Fibroblast of skin of back (primary cell): Measurements from ENCODE around the gene CYP8B1.
A peak's percentile ranks its signal among the peaks of the same experiment; 100 is the strongest.

Experiments
- DNase-seq: peaks from one replicate; pipeline ENCODE4 v3.0.0-alpha.2; 2013

CYP8B1 gene

GRCh38 chr3:42851228-42851834, 24.3 kb downstream of the CYP8B1 start:
- no peak for DNase-seq

GRCh38 chr3:42850263-42850662, 25.4 kb downstream of the CYP8B1 start:
- DNase-seq, result no peak

- DNase-seq, result no peak
Measured at GRCh38 chr3:42849017-42849416, 26.7 kb downstream of the CYP8B1 start.

- no peak for DNase-seq
Measured at GRCh38 chr3:42847731-42848130, 27.9 kb downstream of the CYP8B1 start.

- no peak for DNase-seq
Measured at GRCh38 chr3:42846685-42847522, 28.8 kb downstream of the CYP8B1 start.

- no peak for DNase-seq
Measured at GRCh38 chr3:42844815-42845214, 30.9 kb downstream of the CYP8B1 start.

DNA sequence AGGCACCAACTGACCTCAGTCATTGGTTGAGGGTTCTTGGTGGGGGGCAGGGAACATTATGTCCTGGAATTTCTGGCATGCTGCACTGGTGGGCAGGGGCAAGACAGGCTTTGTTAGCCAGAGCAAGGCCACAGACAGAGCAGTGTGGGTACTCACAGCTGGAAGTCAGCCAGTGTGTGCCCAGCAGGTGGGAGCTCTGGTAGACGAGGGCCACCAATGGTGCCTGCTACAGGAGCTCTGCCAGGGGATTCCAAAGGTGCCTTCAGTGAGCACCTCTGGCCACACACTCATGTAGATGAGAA, 31.3 kb downstream of the CYP8B1 start:
- DNase-seq, result no peak

- no peak for DNase-seq
Measured at GRCh38 chr3:42843713-42844411, 31.8 kb downstream of the CYP8B1 start.

DNA sequence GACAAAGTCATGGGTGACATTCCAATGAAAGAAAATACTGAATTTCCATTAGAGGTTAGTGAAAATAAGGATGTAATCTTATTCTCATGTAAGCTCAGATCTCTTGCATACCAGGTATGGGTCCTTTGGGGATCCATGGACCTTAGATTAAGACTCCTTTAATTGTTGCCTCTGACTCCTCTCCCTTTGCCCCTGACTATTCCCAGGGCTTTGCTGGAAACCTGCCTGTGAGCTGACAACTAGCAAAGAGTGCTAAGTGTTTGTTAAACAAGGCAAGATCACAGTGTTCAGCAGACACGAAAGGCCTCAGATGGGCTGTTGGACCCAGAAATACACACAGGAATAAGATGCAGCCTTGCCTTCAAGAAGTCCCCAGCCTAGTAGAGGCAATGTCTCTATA, 34.3 kb downstream of the CYP8B1 start:
- no peak for DNase-seq

DNA sequence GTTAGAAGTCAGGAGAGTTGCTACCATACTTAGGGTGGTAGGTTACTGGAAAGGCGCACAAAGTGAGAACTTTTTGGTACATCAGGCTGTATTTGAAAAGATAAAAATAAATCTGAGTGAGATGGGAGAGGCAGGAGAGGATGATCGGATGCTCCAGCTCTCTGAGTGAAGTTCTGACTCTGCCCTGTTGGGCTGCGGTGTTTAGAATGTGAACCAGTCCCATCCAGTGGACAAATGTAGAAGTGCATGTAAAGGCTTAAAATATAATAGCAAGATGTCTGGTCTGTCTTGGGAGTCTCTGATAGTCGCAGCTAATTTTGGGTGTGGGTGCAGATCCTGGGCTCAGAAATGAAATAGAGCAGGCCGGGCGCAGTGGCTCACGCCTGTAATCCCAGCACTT, 36.1 kb downstream of the CYP8B1 start:
- DNase-seq, result peak; percentile 65

DNA sequence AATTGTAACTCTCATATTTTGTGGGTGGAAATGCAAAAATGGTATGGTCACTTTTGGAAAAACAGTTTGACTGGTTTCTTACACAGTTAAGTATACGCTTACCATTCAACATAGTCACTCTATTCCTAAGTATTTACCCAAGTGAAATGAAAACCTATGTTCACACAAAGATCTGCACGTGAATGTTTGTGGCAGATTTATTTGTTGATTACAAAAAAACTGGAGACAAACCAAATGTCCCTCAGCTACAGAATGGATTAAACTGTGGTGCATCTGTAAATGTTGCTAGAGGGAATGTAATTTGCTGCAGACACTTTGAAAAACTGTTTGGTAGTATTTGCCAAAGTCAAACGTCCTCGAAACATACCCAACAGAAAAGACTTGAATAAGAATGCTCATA, 37.1 kb downstream of the CYP8B1 start:
- no peak for DNase-seq

- DNase-seq, result no peak
Measured at GRCh38 chr3:42836150-42837123, 39.2 kb downstream of the CYP8B1 start.

GRCh38 chr3:42831321-42831713, 44.4 kb downstream of the CYP8B1 start:
- DNase-seq, result peak; percentile 47

GRCh38 chr3:42830437-42831320, 45.0 kb downstream of the CYP8B1 start:
- no peak for DNase-seq

DNA sequence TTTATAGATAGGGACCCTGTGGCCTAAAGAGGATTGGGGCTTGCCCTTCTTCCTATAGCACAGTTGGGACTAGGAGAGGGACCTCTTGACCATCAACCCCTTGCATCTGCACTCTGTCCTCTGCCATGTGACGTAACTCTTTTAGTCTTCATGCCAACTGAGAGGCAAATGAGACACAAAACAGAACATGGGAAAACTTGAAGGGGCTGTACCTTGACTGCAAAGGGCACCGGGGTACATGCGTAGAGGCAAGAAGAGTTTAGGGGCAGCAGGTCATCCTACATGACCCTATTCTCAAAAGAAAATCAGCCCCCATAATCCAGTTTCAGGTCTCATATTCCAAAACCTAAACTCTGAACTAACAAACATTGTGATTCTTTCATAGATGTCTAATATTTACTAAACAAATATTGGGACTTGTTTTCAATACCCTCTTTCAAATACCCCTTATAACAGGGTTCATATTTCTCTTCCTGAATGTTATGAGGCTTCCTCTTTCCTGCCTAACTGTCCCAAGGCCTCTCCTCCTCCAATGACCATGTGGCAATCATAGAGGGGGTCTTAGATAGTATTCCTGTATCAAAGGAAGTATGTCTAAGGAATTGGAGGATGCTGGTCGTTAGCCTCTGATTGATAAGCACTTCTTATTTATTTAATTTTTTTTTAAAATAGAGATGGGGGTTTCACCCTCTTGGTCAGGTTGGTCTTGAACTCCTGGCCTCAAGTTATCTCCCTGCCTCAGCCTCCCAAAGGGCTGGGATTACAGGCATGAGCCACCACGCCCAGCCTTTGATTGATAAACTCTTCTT, 45.8 kb downstream of the CYP8B1 start:
- no peak for DNase-seq

GRCh38 chr3:42829083-42829627, 46.5 kb downstream of the CYP8B1 start:
- no peak for DNase-seq

DNA sequence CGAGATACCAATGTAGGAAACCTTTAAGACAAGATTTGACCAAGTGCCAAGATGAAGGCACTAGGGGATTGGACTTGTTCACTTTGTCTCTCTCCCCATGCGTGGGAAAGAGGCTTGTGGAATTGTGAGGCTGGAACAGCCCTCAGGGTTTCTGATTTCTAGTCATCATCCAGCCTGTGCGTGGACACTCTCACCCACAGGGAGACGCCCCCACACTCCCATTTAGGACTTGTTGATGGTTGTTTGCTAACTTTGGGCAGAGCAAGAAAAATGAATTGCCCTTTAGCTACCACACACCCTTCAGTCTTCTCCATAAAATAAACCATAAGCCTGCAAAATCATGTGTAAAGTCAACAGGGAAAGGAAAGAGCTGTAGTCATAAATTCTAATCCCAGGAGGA, 48.0 kb downstream of the CYP8B1 start:
- no peak for DNase-seq

GRCh38 chr3:42827023-42827422, 48.7 kb downstream of the CYP8B1 start:
- no peak for DNase-seq

GRCh38 chr3:42826141-42826540, 49.5 kb downstream of the CYP8B1 start:
- no peak for DNase-seq

GRCh38 chr3:42823351-42823750, 52.3 kb downstream of the CYP8B1 start:
- DNase-seq, result no peak
